GM21423 (cell line): ENCODE results near the gene PFKP.

ENCODE experiments used
- ATAC-seq: cut with Tn5 transposase; IDR thresholded peaks from one replicate; pipeline ENCODE4 v1.9.1; 2021; ENCODE audit warnings: mild to moderate bottlenecking, moderate library complexity; ENCODE audit not compliant: unreplicated experiment

Gene PFKP

GRCh38 chr10:3067118-3067858 is at the start of gene PFKP:
PFKP (plus strand) TSS chr10:3067548; CDS start chr10:3067596, 48 bp downstream.
- peak; percentile 40 for ATAC-seq

GRCh38 chr10:3018247-3018646 is 49.1 kb upstream of the PFKP start:
- ATAC-seq, result no peak

GRCh38 chr10:3020311-3020710 is 47.0 kb upstream of the PFKP start:
- ATAC-seq, result no peak

GRCh38 chr10:3020881-3021280 is 46.5 kb upstream of the PFKP start:
- no peak for ATAC-seq

- no peak for ATAC-seq
Observed at GRCh38 chr10:3022027-3022426, 45.3 kb upstream of the PFKP start.

GRCh38 chr10:3023892-3024291 is 43.5 kb upstream of the PFKP start:
- no peak for ATAC-seq

GRCh38 chr10:3025026-3025683 is 42.2 kb upstream of the PFKP start:
- no peak for ATAC-seq

- ATAC-seq, result no peak
Observed at GRCh38 chr10:3027866-3028265, 39.5 kb upstream of the PFKP start.

GRCh38 chr10:3028441-3028840 is 38.9 kb upstream of the PFKP start:
- no peak for ATAC-seq

- ATAC-seq, result no peak
Observed at GRCh38 chr10:3030765-3031164, 36.6 kb upstream of the PFKP start.

- ATAC-seq, result no peak
Observed at GRCh38 chr10:3031490-3031889, 35.9 kb upstream of the PFKP start.

GRCh38 chr10:3033925-3034324 is 33.4 kb upstream of the PFKP start:
- no peak for ATAC-seq

GRCh38 chr10:3034616-3035015 is 32.7 kb upstream of the PFKP start:
- no peak for ATAC-seq

GRCh38 chr10:3036155-3037021 is 31.0 kb upstream of the PFKP start:
- ATAC-seq, result peak; percentile 97

- ATAC-seq, result no peak
Observed at GRCh38 chr10:3037182-3037581, 30.2 kb upstream of the PFKP start.

GRCh38 chr10:3040069-3040468 is 27.3 kb upstream of the PFKP start:
- ATAC-seq, result no peak

GRCh38 chr10:3042589-3042988 is 24.8 kb upstream of the PFKP start:
- ATAC-seq, result no peak

- peak; percentile 87 for ATAC-seq
Observed at GRCh38 chr10:3043512-3044368, 23.6 kb upstream of the PFKP start.

- ATAC-seq, result no peak
Observed at GRCh38 chr10:3045471-3046209, 21.7 kb upstream of the PFKP start.

- no peak for ATAC-seq
Observed at GRCh38 chr10:3046210-3046779, 21.1 kb upstream of the PFKP start.
